Middle frontal gyrus (tissue), 1 donor: ENCODE data around the gene CCDC80.

Experiments
- DNase-seq: peaks from one replicate; pipeline ENCODE4 v3.0.0-alpha.2; 2015; ENCODE audit warnings: low spot score; ENCODE audit errors: extremely low spot score

The CCDC80 gene

DNA sequence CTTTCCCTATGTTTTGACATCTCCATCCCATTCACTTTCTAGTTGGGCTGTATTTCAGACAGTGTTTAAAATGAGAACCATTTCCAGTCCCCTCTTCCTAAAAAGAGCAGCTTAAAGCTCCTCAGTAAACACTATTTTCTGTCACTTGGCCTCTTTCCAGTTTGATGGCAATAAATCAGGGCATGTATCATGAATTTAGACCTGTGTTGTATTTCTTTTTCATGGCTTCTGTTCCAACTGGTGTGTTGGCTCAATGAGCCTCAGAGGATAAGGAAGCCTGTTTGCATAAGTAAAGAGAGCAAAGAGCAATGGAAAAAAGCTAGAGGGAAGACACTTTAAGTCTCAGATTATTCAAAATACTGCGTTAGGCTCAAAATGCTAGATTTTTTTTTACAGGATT is 7.2 kb downstream of the CCDC80 start:
- no peak for DNase-seq

DNA sequence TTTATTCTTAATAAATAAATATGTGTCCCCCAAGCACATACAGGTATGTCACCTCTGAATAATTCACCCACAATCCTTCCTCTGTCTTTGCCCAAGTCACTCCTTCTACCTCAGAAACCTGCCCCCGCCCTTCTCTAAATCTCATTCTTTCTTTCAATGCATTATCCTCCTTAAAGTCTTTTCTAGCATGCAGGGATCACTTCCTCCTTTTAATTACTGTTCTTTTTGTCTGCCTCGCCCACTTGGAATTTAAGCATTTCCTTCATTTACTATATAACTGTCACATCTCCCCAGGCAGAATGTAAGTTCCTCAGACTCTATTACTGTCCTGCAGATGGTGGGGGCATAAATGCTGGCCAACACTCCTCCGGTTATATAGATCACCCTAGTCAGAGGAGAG is 7.8 kb downstream of the CCDC80 start:
- no peak for DNase-seq

DNA sequence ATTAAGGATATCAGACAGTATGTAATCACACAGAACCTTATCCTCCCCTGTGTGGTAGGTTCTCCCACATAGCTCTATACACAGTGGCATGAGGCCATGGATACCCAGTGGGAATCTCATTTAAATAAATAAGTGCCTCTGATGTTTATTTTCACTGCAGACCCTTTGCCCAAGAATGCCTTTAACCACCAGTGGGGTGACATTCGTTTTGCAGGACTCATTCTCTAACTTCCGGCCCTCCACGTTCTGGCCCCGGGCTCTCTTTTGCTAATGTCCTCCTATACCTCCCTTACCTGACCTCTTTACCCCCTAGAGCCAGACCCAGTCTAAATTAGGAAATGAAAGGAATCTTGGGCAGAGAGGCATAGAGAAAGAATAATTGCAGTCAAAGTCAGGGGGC is 8.3 kb downstream of the CCDC80 start:
- no peak for DNase-seq

DNA sequence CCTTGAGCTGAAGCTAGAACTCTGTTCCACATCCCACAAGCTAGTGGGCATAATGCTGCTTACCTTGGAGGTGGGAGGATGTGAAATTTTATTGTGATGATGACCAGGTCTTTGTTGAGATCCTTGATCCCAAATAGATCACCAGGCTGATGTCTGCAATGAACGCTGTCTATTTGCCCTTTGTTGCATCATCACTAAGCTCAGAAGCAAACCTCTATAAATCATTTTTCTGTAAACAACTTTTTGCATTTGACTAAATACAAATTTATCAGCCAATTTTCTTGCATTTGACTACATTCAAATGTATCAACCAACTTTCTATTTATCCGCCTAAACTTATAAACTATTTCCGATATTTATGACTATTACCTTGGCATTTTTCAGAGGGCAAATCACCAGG is 9.7 kb downstream of the CCDC80 start:
- no peak for DNase-seq

DNA sequence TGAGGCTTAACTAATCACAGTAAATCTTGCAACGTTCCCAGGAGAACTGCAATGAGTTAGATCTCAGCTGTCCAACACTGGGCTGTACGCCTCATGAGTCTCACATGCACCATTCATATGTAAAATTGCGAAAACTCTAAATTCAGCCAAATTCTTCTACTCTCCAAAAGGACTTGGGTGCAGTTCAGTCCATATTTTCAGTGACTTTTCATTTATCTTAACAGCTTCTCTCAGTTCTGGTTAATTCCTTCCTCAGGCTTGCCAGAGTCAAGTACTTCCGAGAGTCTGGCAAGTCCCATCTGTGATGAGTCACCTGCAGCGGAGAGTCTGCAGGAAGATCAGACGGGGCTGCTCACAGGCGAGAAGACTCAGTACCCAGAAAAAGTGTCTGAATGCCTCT is 11.5 kb downstream of the CCDC80 start:
- DNase-seq: no peak

DNA sequence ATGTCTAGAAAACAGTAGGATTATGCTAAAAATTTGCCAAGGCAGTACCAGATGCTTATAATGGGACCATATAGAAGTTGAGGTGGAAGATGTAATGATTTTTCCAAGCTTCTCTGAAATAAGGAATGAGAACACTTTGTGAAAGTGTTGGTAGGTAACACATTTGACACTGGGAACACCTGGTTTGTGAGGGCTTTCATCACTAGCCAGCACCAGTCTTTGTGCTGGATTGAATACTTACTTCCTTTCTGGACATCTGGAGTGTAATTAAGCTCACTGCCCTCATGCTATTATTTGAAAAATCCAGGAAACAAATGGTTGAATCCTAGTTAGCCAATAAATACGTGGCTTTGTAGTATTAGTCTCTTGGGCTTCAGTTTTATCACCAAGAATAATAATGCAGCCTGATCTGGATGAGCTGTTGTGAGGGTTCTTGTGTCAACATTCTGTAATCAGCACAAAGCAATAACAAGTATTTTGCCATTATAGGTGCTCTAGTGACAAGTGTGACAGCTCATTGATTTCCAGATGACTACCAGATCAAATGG is 12.9 kb downstream of the CCDC80 start:
- no peak for DNase-seq

DNA sequence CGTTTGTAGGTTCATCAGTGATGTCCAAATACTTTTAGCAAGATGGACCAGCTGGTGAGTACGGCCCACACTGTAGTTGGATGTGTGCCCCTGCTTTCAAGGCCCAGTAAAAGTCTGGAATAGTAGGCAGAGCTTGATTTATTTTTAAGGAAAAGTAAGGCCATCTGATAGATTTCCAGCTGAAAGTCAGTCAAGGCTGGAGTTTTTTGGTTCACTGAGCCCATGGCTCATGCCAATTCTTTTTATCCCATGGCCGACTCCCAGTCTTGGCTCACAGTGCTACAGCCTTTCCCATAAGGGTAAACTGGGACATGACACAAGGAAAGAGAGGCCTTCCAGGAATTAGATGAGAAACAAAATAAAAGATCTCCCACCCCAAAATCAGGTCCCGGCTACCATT is 13.5 kb downstream of the CCDC80 start:
- no peak for DNase-seq

DNA sequence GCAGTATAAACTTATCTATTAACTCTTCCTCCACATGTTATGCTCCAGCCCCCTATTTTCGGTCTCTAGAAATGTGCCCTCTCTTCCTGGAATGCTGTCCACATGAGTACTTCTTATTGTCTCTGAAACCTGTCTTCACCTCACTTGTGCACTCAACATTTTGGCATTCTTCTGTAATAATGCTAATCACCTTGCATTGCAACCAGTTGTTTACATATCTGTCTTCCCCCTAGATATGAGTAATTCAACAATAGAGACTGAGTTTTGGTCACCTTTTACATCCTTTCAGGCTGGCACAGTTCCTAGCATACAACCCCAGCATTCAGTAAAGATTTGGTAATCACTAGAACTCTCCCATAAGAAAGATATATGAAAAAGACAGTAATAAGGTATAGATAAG is 17.2 kb downstream of the CCDC80 start:
- no peak for DNase-seq

DNA sequence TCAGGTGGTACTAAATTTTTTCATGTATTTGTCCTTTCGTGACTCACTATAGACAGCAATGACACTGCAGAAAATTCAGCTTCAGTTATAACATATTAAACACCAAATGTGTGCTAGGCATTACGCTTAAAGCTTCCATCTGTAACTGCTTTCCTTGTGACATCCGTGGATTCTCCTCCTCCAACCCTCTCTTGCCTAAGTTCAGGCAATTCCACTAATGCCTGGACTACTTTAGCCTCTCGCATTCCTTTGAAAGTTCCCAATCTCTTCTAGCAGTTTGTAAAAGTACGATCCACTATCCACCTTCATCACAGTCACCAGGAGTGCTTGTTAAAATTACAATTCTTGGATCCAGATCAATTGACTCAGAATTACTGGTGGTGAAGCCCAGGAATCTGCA is 17.7 kb downstream of the CCDC80 start:
- DNase-seq: no peak

DNA sequence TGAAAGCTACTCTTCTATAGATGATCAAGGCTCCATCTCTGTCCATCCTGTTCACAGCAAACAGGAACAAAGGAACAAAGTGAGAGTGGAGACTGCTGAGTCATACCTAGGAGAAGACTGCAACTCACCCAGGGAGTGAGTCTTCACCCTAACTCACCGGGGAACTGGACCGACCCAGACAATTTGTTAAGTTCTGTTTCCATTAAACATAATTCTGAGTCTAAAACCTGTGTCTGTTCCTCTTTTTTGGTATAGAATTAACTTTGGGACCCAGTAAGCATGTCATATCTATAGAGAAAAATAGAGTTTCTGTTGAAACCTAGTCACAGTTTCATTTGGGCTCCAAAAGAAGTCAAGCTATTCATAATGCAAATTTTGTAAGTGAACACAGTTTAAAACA is 21.6 kb downstream of the CCDC80 start:
- DNase-seq: no peak

DNA sequence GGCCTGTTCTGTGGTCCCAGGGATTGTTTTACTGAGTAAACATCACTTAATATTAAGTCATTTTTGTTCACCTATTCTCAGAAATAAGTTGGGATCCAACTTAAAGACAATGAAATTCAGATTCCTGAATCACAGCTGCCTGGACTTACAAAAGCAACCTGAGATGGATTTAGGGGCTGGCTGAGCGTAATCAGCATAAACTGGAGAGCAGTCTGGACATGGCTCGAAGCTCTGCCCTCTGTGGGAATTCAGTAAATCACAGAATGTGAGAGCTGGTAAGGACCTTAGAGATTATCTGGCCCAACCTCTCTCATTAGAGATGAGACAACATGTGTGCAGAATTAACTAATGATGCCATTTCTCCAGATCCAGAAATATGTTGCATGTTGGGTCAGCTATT is 23.7 kb downstream of the CCDC80 start:
- DNase-seq: no peak

DNA sequence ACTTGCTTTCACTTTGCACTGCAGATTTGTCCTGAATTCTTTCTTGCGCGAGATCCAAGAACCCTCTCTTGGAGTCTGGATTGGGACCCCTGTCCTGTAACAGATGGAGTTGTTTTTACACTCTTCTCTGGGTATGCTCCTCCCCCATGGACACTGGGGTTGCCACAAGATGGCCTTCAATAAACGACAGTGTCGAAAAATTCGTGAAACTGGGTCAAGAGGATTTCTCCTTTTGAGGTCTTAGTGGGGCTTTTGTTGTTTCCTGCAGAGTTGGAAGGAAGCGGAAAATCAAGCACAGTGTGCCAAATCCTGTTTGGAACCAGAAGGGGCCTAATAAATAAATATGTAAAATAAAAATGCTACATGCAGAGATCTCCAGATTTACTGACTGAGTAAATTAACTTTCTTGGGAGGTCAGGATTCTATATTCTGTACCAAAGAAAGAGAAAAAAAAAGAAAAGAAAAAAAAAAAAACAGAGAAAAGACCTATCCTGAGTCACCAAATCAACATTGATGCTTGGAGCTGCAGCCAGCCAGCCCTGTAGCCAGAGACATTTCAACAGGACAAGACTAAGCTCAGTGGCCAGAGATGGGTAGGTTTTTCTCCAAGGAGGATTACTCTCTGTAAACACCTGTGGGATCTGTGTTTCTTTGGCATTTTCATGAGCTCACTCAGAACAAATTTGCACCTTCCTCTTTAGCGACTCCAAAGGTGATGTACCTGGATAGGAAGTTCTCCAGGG is 24.8 kb downstream of the CCDC80 start:
- DNase-seq: no peak

DNA sequence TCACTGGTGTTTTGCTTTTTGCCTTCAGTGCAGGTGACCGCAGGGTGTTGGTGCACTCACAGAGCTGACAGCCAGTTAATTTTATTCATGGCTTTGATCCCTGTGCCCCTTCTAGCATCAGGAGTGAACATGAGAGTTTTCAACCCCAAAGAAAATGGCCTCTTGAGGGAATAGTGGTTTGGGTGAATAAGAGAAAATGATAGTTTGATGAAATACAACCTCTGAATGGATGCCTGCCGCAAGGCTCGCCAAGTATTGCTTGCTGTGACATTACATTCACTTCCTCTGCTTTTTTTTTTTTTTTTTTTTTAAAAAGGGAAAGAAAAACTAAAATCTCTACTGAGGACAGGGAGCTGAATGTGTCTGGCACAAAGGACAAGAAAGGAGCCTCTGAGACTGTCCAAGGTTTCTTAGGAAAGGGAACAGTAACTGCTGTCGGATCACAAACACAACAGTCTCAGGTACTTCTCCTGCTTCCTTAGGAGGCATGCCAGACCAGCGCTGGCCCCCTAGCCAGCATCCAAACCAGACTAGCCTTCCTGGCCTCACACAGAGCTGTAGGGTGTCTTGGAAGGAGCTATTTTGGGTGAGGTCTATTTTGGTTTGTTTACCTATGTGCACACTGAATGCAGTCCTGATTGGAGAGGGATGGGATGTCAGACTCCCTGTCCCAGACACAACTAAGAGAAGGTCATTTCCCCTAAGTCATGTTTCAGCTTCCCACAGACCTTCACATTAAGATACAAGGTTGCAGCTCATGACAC is 29.0 kb downstream of the CCDC80 start:
- DNase-seq: no peak

DNA sequence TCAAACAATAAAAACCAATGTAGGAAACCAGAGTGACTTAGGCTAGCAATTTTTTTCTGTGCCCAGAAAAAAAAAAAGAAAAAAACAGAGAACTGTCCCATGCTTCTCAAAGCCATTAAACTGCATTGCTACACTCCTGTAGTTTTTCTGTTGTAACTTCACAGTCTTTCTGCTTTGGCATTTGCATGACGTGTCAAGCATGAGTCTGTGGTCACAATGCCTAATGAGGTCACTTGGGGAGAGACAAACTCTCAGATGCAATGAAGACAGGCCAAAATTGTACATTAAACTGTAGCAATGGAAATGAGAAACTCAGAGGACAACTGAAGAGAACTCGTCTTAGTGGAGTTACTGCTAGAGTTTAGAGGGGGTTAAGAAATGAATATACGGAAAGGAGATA is 30.8 kb downstream of the CCDC80 start:
- no peak for DNase-seq

DNA sequence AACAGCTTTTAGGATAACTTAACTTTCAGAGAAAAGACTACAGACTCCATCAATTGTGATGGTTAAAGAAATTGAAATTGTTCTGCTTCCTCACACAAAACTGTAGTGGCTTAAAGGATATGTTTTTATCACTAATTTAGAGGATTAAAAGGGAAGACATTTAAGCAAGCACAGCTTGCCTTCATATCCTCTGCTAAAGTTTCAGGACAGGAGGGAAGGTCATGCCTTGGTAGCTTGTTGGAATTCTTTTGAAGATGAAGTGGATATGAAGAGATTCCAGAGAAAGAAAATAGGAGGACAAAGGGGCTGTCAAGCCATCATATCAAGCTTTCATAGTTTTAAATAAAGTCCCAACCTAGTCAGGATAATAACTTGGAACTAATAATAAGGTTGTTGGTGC is 33.1 kb downstream of the CCDC80 start:
- DNase-seq: no peak

DNA sequence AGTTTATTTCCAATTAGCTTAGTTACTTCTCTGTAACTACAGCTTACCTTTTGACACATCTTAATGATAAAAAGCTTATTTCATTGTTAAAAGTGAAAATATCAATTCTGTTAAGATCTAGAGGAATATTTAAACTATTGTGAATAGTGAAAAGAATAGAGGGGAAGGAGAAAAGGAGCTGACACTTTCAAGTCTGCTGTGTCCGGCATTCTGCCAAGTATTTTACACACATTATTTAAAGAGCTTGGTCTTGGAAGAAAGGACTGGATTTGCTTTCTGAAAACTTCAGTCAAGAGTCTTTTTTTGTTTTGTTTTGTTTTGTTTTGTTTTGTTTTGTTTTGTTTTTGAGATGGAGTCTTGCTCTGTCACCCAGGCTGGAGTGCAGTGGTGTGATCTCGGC is 34.8 kb downstream of the CCDC80 start:
- no peak for DNase-seq

DNA sequence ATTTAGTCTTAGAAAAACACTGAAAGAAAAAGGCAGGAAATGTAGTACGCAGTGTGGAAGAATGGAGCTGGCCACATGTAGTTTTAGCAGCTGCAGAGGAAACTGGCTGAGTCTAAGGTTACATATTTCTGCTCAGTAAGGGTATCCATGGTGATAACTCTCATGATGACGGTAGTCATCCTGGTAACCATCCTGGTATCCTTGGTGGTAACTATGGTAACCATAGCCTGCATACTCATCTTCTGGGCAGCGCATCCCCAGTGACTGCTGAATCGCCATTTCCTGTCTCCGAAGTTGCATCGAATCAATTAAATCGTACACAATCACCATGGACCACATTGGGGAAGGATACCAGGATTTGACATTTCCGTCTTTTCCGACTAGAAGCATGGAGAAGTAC is 35.7 kb downstream of the CCDC80 start:
- DNase-seq: peak; percentile 34

DNA sequence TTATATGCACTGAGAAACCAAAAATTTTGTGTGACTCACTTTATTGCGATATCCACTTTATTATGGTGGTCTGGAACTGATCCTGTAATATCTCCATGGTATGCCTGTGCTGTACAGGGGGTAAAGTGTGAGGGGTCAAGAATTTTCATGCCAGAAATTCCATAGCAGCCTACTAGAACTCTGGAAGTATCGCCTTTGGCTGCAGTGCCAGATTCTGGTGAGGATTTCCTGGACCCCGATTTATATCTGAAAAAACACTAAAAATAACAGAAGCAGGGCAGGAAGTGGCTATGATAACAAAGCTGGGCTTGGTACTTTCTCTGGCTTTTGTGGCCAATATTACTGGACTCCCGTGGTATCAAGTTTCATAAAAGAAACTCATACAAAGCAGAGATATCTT is 36.4 kb downstream of the CCDC80 start:
- DNase-seq: no peak

DNA sequence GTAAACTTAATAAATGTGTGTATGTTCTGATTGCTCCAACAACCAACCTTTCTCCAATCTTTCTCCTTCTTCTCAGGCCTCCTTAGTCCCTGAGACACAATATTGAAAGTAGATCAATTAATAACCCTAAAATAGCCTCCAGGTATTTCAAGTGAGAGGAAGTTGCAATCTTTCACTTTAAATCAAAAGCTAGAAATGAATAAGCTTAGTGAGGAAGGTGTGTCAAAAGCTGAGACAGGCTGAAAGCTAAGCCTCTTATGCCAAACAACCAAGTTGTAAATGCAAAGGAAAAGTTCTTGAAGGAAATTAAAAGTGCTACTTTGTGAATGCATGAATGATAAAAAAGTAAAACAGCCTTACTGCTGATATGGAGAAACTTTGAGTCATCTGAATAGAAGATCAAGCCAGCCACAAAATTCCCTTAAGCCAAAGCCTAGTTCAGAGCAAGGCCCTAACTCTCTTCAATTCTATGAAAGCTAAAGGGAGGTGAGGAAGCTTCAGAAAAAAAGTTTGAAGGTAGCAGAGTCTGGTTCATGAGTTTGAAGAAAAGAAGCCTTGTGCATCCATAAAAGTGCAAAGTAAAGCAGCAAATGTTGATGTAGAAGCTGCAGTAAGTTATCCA is 38.6 kb downstream of the CCDC80 start:
- DNase-seq: no peak

DNA sequence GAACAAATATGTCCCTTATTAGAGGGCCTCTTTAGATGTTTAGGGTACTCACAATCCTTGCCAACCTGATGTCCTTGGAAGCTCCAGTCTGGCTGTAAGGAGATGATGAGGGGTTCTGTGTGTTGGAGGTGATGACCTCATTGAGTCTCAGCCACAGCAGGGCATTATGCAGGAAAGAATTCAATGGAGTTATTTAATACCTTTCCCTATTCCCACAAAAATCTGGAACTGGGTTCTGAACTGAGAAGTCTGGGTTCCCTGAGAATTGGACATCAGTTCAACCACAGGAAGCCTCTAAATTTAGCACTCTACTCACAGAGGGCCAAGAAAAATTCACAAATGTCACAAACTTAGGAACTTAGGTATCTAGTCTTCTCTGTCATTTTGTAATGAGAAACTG is 42.2 kb downstream of the CCDC80 start:
- DNase-seq: no peak

DNA sequence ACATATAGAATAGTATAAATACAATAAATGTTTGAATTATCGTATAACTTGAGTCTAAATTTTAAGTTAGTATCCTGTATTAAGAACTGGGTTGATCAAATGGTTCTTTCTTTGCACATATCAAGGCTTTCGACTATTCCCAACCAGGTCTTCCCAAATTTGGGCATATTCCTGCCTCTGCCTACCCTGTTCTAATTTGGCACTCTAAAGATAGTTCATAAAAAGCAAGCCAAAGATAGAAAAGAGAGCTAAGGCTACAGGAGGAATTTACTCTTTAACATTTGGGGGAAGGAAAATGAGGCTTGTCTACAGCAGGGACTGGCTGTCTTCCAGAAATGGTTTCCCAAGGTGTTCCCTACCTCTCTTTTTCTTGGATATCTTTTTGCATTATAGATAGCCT is 43.0 kb downstream of the CCDC80 start:
- no peak for DNase-seq

DNA sequence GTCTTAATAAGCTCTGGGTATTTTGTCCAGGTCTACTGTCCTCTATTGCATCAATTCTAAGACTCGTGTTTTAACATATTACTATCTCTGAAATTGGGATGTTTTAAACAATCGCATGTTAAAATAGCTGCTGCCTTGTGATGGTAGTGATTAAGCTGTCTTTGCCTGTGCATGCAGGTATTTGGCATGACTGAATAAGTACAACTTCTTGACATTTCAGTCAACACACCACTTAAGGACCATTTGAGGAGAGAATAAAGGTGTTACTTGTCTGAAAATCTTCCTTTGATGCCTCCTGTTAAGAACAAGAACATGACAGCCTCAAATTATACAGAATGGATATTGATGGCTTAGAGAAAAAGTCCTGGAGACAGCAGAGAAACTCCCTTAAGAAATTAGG is 46.1 kb downstream of the CCDC80 start:
- no peak for DNase-seq
